Measurements from ENCODE around the gene RFNG. TPM values are rescaled to one million over a fixed set of nuclear protein-coding genes. Genes with fewer than 3 reads are reported as not detected.
A peak's percentile ranks its signal among the peaks of the same experiment; 100 is the strongest.

Gene RFNG
- total RNA-seq, 1 experiment from 2014 or later: 40.4 TPM

DNA sequence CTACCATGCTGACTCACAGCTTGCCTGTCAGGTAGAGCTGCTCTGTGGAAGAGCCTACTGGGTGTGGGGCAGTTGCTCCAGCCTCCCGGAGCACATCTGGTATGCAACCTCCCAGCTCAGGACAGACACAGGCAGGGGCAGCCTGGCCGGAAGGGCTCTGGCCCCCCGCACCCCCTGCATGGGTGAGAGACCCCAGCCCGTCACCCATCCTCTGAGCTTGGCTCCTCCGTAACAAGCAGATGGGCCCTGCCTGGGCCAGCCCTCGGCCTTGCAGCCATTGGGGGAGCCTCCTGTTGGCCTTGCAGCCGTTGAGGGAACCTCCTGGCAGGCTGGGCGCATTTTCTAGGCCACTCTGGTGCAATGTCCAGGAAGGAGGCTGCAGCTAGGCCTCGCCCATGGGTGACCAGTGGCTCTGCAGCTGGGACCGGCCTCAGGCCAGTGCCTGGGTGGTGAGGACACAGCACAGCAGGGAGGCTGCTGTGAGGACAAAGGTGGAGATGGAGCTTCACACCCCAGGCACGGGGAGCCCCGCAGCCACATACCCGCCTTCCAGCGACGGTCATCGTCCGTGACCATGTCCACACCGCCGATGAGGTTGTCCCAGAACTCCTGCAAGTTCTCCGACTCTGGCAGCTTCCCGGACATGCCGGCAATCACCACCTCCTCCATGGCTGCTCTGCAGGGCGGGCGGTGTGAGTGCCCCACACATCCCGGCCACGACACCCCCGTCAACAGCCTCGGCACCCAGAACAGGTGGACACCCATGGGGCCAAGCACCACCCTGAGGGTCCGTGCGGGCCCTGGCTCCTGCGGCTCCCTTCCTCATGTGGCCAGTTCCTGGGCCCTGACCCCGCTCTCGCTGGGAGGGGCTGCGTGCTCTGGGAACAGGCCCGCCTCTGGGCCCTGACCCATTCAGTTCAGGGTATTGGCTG lies 44.4 kb upstream of the RFNG start:
- Histone ChIP-seq H3K9me3 (ENCODE audit: insufficient read depth, low read depth) (no peaks in the 10 kb centered on the region), H4K20me1 (ENCODE audit: insufficient read depth) (peaks cover 37% of the 10 kb centered on the region), H3K27me3 (ENCODE audit: insufficient read depth, low read depth) (no peaks in the 10 kb centered on the region), H3K4me3 (peak overlapping the region; percentile 67), H3K4me2 (peak overlapping the region; percentile 91), H3K79me2 (ENCODE audit: low read depth) (peaks cover 49% of the 10 kb centered on the region), H3F3A (ENCODE audit: insufficient read depth, low read depth) (peaks cover 16% of the 10 kb centered on the region), H2AFZ (no peak overlapping the region), H3K4me1 (replicated peaks; ENCODE audit: insufficient read depth) (peaks cover 21% of the 10 kb centered on the region), H3K36me3 (ENCODE audit: low read depth) (no peaks in the 10 kb centered on the region), H3K27ac (no peak overlapping the region), H3K9me2 (ENCODE audit: insufficient read depth) (no peaks in the 10 kb centered on the region)
- BruUV-seq (replicated peaks): no TSS peak
- ChIA-PET POLR2A (ENCODE audit: unreplicated experiment) (interaction anchor here (0.6 to 1.1 kb wide), 2 partner anchors 11 to 22 kb away, joined by 5 to 10 read pairs; no protein-coding TSS in a partner anchor), CTCF (interaction anchor here (0.5 kb wide), 1 partner anchor 11 kb away, joined by 3 read pairs; no protein-coding TSS in a partner anchor)
- intact Hi-C loops (cut with micrococcal nuclease; ENCODE audit: unreplicated experiment): loop anchor here (5.0 kb wide), 1 partner anchor 59 kb away; the partner anchor contains the start of gene DCXR
- no peak for TF ChIP-seq EZH2 (IDR thresholded peaks at IDR 0.05; ENCODE audit: low read depth)
- TF ChIP-seq, protein P1, sequence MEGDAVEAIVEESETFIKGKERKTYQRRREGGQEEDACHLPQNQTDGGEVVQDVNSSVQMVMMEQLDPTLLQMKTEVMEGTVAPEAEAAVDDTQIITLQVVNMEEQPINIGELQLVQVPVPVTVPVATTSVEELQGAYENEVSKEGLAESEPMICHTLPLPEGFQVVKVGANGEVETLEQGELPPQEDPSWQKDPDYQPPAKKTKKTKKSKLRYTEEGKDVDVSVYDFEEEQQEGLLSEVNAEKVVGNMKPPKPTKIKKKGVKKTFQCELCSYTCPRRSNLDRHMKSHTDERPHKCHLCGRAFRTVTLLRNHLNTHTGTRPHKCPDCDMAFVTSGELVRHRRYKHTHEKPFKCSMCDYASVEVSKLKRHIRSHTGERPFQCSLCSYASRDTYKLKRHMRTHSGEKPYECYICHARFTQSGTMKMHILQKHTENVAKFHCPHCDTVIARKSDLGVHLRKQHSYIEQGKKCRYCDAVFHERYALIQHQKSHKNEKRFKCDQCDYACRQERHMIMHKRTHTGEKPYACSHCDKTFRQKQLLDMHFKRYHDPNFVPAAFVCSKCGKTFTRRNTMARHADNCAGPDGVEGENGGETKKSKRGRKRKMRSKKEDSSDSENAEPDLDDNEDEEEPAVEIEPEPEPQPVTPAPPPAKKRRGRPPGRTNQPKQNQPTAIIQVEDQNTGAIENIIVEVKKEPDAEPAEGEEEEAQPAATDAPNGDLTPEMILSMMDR (conservative IDR thresholded peaks at IDR 0.05): no peak
- DNase-seq: peak; percentile 52 to 59

DNA sequence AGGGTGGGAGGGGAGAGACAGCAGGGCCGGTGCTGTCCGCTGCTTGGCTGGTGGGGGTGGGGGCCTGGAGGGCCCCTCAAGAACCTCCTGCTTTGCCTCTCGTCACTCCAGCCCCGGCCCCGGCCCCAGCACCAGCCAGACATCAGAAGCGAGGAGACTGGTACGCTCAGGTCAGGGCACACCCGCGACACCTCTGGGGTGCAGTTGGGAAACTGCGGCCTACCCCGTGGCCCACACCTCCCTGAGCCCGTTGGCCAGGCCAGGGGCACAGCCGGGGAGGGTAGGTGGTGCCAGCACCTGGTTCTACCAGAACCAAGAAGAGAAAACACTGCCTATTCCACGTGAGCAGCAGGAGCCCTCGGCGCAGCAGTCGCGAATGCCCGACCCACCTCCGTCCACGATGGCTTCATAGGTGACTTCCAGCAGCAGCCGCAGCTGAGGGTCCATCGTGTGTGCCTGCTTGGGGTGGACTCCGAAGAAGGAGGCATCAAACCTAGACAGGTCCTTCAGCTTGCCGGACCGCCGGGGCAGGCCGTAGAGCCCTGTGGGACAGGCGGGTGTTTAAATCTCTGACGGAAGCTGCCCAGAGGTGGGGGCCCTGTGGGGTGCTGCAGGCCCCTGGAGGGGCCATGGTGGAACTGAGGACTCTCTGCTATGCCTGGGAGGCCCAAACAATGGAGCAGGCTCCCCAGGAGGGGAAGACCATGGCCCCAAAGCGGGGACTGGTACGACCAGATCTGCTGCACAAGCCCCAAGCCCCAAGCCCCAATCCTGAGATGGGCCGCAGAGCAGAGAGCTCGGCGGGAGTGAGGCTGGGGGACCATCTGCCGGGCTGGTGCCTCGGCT lies 43.5 kb upstream of the RFNG start:
- Histone ChIP-seq H3K36me3 (ENCODE audit: low read depth) (no peaks in the 10 kb centered on the region), H3K4me2 (peak overlapping the region; percentile 91), H3K9me3 (ENCODE audit: insufficient read depth, low read depth) (no peaks in the 10 kb centered on the region), H3K9me2 (ENCODE audit: insufficient read depth) (no peaks in the 10 kb centered on the region), H3K79me2 (ENCODE audit: low read depth) (peaks cover 49% of the 10 kb centered on the region), H4K20me1 (ENCODE audit: insufficient read depth) (peaks cover 44% of the 10 kb centered on the region), H3F3A (ENCODE audit: insufficient read depth, low read depth) (peaks cover 13% of the 10 kb centered on the region), H3K27ac (no peak overlapping the region), H3K27me3 (ENCODE audit: insufficient read depth, low read depth) (no peaks in the 10 kb centered on the region), H3K4me3 (peak overlapping the region; percentile 67; the same call in 1 of the 2 replicates), H2AFZ (no peak overlapping the region), H3K4me1 (replicated peaks; ENCODE audit: insufficient read depth) (peaks cover 12% of the 10 kb centered on the region)
- no peak for TF ChIP-seq EZH2 (IDR thresholded peaks at IDR 0.05; ENCODE audit: low read depth)
- ChIA-PET CTCF (no interaction called here), POLR2A (ENCODE audit: unreplicated experiment) (interaction anchor here (0.6 to 1.1 kb wide), 2 partner anchors 11 to 21 kb away, joined by 5 to 10 read pairs; no protein-coding TSS in a partner anchor)
- DNase-seq: no peak
- BruUV-seq (replicated peaks): no TSS peak
- intact Hi-C loops (cut with micrococcal nuclease; ENCODE audit: unreplicated experiment): loop anchor here (5.0 kb wide), 1 partner anchor 58 kb away; the partner anchor contains the start of gene DCXR

DNA sequence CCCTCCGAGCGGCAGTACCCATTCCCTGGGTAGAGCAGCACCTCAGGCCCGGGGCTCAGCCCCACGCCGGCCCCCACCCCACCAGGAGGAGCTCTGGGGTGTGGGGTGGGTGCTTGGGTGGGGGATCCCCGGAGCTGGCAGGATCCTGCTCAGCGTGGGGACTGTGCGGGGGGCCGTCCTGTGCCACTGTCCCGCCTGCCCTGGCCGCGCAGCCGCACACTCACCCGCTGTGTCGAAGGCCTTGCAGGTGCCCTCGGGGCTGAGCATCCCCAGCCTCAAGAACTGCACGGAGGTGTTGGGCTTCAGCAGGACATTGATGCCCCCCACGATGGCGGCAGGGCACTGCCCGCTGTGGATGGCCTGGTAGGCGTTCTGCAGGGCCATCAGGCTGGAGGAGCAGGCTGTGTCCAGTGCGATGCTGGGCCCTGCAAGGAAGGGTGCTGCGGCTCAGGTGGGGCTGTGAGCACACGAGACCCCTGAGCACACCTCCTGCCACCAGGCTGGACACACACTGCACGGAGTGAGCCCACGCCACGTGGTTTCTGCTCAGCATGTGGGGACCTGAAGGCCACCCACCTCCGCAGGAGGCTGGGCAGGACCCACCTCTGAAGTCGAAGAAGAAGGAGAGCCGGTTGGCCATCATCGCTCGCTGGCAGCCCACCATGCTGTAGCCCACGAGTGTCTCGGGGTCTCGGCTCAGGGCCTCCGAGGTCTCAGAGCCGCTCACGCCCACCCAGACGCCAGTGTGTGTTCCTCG lies 41.6 kb upstream of the RFNG start:
- Histone ChIP-seq H3K9me2 (ENCODE audit: insufficient read depth) (no peaks in the 10 kb centered on the region), H3K79me2 (ENCODE audit: low read depth) (peaks cover 49% of the 10 kb centered on the region), H3K4me3 (no peak overlapping the region), H3K4me1 (replicated peaks; ENCODE audit: insufficient read depth) (no peaks in the 10 kb centered on the region; the same call in 1 of the 2 replicates), H3K4me2 (no peak overlapping the region), H3F3A (ENCODE audit: insufficient read depth, low read depth) (peaks cover 5% of the 10 kb centered on the region; the same call in 1 of the 2 replicates), H4K20me1 (ENCODE audit: insufficient read depth) (peaks cover 46% of the 10 kb centered on the region), H3K36me3 (ENCODE audit: low read depth) (no peaks in the 10 kb centered on the region), H3K27ac (no peak overlapping the region), H3K9me3 (ENCODE audit: insufficient read depth, low read depth) (no peaks in the 10 kb centered on the region), H2AFZ (no peak overlapping the region), H3K27me3 (ENCODE audit: insufficient read depth, low read depth) (no peaks in the 10 kb centered on the region)
- TF ChIP-seq, protein P1 (conservative IDR thresholded peaks at IDR 0.05): no peak
- no peak for TF ChIP-seq EZH2 (IDR thresholded peaks at IDR 0.05; ENCODE audit: low read depth)
- no TSS peak for BruUV-seq (replicated peaks)
- no peak for DNase-seq
- ChIA-PET CTCF (interaction anchor here (0.6 kb wide), 1 partner anchor 358 kb away, joined by 3 read pairs; no protein-coding TSS in a partner anchor), POLR2A (ENCODE audit: unreplicated experiment) (no interaction called here)
- intact Hi-C loops (cut with micrococcal nuclease; ENCODE audit: unreplicated experiment): no loop called here

Data from PC-9 (cell line).